ENCODE measurements around the gene ANKRD63. TPM values are rescaled to one million over a fixed set of nuclear protein-coding genes. Genes with fewer than 3 reads are reported as not detected.

Gene ANKRD63
- total RNA-seq, 1 experiment from 2014 or later, result 0.72 TPM

GRCh38 chr15:40285151-40285550, 2.3 kb upstream of the ANKRD63 start:
- ChIA-PET POLR2A (interaction anchor here (0.6 kb wide), 1 partner anchor 452 kb away, joined by 3 read pairs; no protein-coding TSS in a partner anchor), CTCF (interaction anchor here (0.6 to 1.3 kb wide), 4 partner anchors 9 to 304 kb away, joined by 3 to 4 read pairs (median 4); no protein-coding TSS in a partner anchor)
- in situ Hi-C loops (cut with HindIII; ENCODE audit: low pct_unique_long_range_greater_than_20kb, low sequenced_read_pairs), result no loop called here
- Histone ChIP-seq H3K4me1 (ENCODE audit: control insufficient read depth, insufficient read depth, low read length) (peaks cover 16% of the 10 kb centered on the region; the same call in 1 of the 2 replicates), H3K9me3 (ENCODE audit: control insufficient read depth, insufficient read depth, low read depth, low read length) (no peaks in the 10 kb centered on the region), H3K27me3 (ENCODE audit: control insufficient read depth, insufficient read depth, low read length) (no peaks in the 10 kb centered on the region), H3K36me3 (ENCODE audit: control insufficient read depth, insufficient read depth, low read length) (no peaks in the 10 kb centered on the region), H3K4me3 (ENCODE audit: low read depth in 2 of 2, low read length in 2 of 2) (no peak overlapping the region), H3K27ac (ENCODE audit: low read length) (no peak overlapping the region)
- DNase-seq (ENCODE audit: low read depth, low spot score), result no peak
- intact Hi-C loops (cut with micrococcal nuclease; ENCODE audit: unreplicated experiment), result no loop called here
- no peak for ATAC-seq
- TF ChIP-seq POLR2AphosphoS5 (IDR thresholded peaks at IDR 0.05; ENCODE audit: low read depth, low read length), result no peak
- no peak for TF ChIP-seq TCF7L2 (IDR thresholded peaks at IDR 0.05; ENCODE audit: low read depth, low read length)
- no peak for TF ChIP-seq CTCF (IDR thresholded peaks at IDR 0.05)
- TF ChIP-seq SIN3A (IDR thresholded peaks at IDR 0.05; ENCODE audit: borderline replicate concordance, insufficient read depth, low read depth, low read length), result no peak
- TF ChIP-seq REST (IDR thresholded peaks at IDR 0.05; ENCODE audit: insufficient read depth in 1 of 2, low read depth in 2 of 2, low read length in 1 of 2), result no peak
- no TSS peak for BruUV-seq (replicated peaks)

- POLR2A ChIA-PET, result no interaction called here
These were observed 894 bp upstream of the ANKRD63 start for GRCh38 chr15:40283615-40284300.

More at GRCh38 chr15:40283615-40284300, 894 bp upstream of the ANKRD63 start:
- no peaks in the 10 kb centered on the region for H3K9me3 ChIP-seq (ENCODE audit: control insufficient read depth, insufficient read depth, low read depth, low read length)
- CTCF ChIA-PET, result interaction anchor here (0.6 kb wide), 1 partner anchor 222 kb away, joined by 3 read pairs; no protein-coding TSS in a partner anchor
- DNase-seq (ENCODE audit: low read depth, low spot score) (no peak), ATAC-seq (no peak)
- H3K4me1 ChIP-seq (ENCODE audit: control insufficient read depth, insufficient read depth, low read length), result 0 out of 2 replicates have a peak, but pooled peaks cover 7% of the 10 kb centered on the region
- no peak overlapping the region for H3K27ac ChIP-seq (ENCODE audit: low read length)
- in situ Hi-C loops (cut with HindIII; ENCODE audit: low pct_unique_long_range_greater_than_20kb, low sequenced_read_pairs) (no loop called here), intact Hi-C loops (cut with micrococcal nuclease; ENCODE audit: unreplicated experiment) (no loop called here)
- TF ChIP-seq REST (IDR thresholded peaks at IDR 0.05; ENCODE audit: insufficient read depth in 1 of 2, low read depth in 2 of 2, low read length in 1 of 2), result no peak
- no peak for TF ChIP-seq CTCF (IDR thresholded peaks at IDR 0.05)
- no peak for TF ChIP-seq TCF7L2 (IDR thresholded peaks at IDR 0.05; ENCODE audit: low read depth, low read length)
- no peak for TF ChIP-seq SIN3A (IDR thresholded peaks at IDR 0.05; ENCODE audit: borderline replicate concordance, insufficient read depth, low read depth, low read length)
- no peak for TF ChIP-seq POLR2AphosphoS5 (IDR thresholded peaks at IDR 0.05; ENCODE audit: low read depth, low read length)
- no TSS peak for BruUV-seq (replicated peaks)
- no peaks in the 10 kb centered on the region for H3K27me3 ChIP-seq (ENCODE audit: control insufficient read depth, insufficient read depth, low read length)
- no peak overlapping the region for H3K4me3 ChIP-seq (ENCODE audit: low read depth in 2 of 2, low read length in 2 of 2)
- H3K36me3 ChIP-seq (ENCODE audit: control insufficient read depth, insufficient read depth, low read length), result no peaks in the 10 kb centered on the region
